SKM-1 (cell line): ENCODE measurements around the gene C14orf119.
"Not testable (repeated sequence)": the region's sequence is repeated elsewhere in the genome, so short reads cannot be mapped to it uniquely, and the experiment has no call there.

Experiments used
- DNase-seq: peaks from one replicate; lab custom pipeline; 2025; ENCODE audit not compliant: unreplicated experiment; lab: John Stamatoyannopoulos, UW

Gene C14orf119

GRCh38 chr14:23107620-23108019 is 12.3 kb downstream of the C14orf119 start:
- not testable (repeated sequence) for DNase-seq

DNA sequence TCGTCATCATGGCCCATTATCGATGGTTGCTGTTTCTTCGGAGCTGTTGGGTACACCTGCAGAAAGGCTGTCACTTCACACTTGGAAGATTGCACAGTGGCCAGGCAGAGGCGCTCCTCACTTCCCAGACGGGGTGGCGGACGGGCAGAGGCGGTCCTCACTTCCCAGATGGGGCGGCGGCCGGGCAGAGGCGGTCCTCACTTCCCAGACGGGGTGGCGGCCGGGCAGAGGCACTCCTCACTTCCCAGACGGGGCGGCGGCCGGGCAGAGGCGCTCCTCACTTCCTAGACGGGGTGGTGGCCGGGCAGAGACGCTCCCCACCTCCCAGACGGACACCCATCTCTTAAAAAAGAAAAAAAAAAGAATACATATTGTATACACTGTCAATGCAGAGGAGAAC is 12.9 kb downstream of the C14orf119 start:
- DNase-seq: not testable (repeated sequence)

DNA sequence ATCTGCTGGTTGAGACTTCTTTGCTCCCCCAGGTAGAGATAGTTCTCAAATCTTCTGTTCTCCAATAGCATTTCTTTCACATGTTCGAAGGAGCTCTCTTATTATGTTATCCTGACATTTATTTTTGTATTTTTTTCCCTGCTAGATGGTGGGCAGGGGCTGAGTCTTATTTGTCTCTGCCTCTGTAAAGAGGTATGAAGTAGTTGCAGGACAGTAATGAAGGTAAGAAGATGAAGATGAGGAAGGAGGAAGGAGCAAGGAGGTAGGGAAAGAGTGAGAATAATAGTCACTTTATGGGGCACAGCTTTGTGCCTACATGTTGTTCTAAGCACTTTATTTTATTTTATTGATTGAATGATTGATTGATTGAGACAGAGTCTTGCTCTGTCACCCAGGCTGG is 14.5 kb downstream of the C14orf119 start:
- no peak for DNase-seq

DNA sequence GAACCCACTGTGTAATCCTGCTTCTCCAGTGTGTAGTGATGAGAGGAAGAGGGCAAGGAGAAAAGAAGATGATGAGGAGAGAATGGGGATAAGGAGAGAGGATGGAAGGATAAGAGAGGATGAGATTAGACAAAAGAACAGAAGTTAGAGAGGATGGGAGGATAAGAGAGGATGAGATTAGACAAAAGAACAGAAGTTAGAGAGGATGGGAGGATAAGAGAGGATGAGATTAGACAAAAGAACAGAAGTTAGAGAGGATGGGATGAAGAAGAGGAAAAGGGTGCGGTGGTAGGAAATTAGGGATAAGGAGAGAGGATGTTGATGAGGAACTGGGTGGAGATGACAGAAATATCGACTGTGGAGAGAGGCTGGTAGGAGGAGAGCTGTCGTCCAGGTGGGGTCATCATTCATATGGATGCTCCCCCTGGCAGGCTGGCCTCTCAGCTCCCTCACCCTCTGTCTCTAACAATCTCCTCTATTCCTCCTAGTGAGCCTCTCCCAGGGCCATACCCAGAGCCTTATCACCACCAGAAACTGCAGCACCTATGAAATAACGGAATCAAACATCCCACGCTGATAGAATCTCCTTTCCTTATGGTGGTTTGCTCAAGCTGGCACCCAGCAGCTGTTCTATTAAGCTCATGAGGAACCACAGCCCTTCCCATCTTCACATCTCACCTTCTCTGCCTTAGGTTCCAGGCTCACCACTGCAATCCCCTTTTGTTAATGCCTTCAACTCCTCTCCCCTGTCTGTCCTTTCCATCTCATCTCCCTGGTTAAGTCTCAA is 15.5 kb downstream of the C14orf119 start:
- no peak for DNase-seq

GRCh38 chr14:23112359-23113178 is 17.3 kb downstream of the C14orf119 start:
- peak; percentile 62 for DNase-seq

DNA sequence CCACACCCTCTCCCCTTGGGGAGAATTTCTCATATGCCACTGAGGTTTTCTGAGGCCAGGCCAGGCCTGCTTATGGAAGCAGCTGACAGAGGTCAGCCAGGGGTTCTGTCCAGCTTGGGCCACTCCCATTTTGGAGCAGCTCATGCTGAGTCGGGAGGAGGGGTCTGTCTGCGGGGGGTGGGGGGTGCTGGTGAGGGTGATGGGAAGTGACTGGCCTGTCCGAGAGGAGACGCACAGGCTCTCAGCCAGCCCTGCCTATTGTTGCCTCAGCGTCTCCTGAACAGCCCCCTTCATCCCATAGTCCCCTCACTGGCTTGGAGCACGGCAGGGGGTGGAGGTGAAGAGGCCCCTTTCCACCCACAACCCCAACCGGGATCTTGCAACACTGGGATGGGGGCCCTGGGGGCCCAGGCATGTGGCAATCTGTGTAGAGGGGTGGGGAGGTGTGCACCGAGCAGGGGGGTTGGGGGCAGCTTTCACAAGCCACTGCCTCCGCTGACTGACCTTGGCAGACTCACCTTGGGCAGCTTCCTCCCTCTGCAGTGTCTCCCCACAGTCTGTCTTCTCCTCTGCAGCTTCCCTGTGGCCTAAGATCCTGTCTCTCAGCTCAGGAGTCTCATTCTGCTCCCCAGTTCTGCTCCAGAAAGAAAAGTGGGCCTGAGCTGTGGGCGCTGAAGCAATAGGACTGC is 18.3 kb downstream of the C14orf119 start:
- peak; percentile 45 for DNase-seq

DNA sequence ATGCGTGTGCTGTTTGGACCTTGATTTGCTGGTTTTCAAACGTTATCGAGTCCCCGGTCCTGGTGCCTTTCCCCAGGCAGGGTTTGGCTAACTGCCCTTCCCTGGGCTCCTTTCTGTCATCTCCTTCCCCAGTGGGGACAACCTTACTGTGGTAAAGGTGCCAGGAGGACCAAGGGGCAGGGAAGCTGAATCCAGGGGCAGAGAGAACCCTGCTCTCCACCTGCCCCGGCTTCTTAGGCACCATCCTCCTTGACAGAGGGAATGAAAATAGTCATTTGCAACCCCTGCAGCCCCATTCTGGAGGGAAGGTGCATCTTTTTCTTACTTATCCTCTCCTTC is 18.8 kb downstream of the C14orf119 start:
- DNase-seq: no peak

GRCh38 chr14:23114669-23115038 is 19.3 kb downstream of the C14orf119 start:
- DNase-seq: no peak

DNA sequence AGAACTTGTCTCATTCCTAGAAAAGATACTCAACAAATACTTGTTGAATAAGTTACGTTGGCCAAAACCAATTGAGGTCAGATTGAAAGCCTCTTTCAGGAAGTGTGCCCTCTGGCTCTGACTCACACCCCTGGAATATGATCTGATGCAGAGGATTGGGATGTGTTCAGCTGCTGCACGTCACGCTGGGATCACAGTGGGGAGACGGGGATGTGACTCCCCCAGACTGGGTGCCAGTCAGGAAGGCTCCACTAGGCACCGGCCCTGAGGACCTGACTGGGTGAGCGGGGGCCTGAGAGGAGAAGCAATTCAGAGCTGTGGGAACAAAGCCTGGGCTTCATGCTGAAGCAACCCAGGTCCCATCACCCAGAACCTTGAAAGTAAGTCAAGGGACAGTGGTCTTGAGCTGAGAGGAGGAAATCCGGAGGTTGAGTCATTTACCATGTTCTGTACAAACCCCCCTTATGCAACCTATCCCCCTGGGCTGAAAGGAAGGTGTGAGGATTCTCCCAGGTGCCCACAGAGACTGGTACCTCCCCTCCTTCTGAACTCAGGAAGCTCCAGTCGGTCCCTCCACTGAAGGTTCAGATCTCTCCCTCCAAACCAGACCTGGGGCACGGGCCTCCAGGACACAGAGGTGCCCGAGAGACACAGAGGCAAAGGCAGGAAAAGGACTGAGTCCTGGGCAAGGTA is 19.9 kb downstream of the C14orf119 start:
- DNase-seq: no peak

- DNase-seq: no peak
Measured at GRCh38 chr14:23115918-23116317, 20.6 kb downstream of the C14orf119 start.

DNA sequence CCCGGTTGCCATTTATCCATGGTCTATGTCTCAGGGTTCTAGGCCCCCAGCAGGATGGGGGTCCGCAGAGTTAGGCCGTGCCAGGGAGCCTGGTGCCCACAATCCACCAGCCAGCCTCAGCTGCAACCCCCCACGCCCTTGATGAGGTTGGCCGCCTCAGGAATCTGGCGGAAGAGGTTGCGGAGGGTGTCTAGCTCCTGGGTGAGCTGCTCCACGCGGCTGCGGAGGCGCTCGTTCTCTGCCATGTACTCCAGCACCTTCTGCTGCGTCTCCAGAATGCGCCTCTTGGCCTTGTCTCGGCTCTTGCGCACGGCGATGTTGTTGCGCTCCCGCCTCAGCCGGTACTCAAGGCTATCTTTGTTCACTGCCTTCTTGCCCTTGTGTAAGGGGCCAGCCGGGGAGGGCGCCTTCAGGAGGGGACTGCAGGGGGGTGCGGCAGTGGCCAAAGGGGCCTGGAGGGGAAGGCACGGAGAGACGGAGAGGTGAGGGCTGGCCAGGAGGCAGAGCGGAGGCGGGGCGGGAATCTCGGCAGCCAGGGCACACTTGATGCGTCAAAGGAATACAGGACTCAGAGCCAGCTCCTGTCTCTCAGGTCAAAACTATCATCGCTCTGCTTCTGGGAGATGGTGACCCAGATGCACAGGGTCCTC is 22.2 kb downstream of the C14orf119 start:
- DNase-seq: no peak

- peak; percentile 68 for DNase-seq
Measured at GRCh38 chr14:23118506-23119362, 23.4 kb downstream of the C14orf119 start, which contains the start of gene CEBPE. Gene CEBPE (minus strand): TSS chr14:23119255. CDS start chr14:23119091, 164 bp downstream.

DNA sequence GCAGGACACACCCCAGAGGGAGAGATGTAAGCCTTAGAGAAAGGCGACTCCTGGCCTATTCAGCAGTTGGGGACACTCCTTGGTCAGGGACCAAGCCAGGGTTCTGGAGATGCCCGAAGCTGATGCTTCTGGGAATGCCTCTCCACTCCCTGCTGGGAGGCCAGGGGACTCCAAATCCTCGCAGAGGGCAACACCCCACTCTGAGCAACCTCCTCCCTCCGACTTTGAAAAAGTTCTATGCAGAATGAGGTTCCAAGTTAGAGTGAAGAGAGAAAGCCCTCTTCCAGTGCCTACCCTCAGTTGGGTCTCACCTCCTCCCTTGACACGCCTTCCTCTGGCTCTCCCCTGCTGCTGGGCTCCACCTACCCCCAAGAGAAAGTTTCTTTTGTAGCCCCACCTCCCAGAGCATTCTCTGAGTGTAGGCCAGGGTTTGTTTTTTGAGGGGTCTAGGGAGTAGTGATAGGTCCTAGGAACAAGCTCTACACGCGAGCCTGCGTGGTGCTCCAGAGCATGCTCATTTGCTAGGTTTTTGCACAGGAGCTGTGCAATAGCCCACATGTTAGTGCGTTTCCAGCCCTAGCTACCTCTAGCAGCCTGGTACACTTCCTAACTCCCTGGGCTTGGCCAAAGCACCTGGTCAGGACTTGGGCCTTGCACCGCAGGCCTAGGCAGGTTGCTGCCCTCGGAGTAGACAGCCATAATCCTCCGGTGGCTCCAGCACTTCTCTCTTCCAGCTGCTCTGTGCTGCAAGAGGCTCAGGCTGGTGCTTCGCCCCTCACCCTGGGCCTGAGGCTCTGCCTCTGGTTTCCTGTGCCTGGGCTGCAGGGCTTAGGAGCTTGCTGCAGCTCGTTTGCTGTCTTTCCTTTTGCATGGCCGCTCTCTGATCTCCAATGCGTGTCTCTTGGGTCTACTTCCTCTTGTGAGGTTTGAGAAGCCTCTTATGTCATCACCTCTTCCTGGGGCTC is 24.3 kb downstream of the C14orf119 start:
- DNase-seq: peak; percentile 58

DNA sequence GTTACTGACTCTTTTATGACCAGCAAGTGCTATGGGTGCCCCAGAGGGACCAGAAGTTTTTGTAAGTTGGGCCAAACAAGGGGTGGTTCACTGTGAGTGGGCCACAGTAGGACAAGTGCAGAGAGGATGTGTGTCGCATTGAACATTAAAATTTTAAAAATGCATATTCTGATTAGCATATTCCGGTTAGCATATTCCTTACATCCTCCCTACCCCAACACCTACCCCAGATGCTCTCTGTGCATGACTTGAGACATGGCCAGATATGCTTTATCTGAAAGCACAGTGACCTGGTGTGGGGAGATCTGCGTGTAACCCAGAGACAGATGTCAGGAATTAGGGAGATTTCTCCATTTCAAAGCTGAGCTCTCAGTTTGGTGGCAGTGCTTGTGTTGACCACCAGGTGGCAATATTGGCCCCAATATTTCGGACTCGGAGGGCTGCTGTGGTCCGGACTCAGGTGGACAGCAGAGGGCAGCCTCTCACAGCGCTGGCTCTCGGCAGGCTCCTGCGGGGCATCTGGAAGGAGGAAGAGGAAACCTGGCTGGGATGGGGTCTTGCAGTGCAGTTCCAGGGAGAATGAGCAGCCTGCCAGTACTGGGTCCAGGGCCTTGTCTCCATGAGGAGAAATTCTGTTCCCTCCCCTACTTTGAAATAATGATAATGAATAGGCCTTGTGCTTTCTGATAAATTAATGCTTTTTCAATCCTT is 25.4 kb downstream of the C14orf119 start:
- peak; percentile 41 for DNase-seq

DNA sequence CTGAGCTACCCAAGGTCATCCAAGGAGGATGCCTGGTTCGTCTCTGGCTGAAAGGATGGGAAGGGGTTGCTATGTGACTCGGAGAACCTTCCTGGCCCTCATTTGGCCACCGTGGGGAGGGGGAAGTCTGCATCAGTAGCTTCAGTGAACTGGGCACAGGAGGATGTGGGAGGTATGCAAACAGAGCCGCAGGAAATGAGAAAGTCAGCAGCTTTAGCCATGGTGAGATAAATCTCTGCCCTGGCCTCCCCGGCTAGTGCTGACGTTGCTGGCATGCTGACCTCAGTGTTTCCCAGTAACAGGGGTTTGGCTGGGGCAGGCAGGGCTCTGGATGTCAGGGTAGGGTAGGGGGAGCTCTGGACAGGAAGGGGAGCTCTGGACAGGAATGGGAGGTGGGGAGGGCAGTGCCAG is 26.1 kb downstream of the C14orf119 start:
- DNase-seq: no peak

DNA sequence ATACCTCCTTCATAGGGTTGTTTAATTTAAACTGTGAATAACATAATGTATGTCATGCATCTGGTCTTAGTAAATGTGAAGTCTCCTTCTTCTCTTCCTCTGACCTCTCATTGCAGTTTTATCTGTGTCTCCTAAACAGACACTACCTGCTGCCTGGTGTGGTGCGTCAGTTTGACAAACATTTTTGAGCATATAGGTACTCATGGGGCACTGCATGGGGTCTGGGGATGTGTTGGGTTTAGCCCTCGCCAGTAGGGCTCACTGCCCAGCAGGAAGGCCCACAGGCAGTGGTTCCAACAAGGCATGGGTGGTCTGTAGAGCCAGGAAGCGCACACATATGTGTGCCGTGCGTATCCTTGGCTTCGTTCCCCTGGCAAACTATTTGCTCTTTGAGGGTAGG is 26.8 kb downstream of the C14orf119 start:
- DNase-seq: no peak

DNA sequence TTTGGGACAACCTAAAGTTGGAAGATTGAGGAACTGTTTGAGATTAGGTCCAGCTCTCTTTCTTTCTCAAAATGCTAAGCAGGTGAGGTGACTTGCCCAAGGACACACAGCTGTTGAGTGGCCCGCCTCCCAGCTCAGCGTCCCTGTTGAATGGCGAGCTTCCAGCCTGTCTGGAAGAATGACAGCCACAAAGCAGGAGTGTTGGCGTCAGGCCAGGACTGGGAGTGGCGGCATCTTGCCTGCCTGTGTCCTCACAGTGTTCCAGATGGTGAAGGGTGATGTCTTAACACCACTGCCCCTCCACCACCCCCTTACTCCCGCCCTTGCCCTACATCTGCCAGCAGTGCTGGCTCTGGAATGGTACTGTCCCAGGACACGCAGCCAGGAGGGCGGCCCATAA is 28.1 kb downstream of the C14orf119 start:
- DNase-seq: no peak
